ENCODE data around the gene LSM14A.

DNA sequence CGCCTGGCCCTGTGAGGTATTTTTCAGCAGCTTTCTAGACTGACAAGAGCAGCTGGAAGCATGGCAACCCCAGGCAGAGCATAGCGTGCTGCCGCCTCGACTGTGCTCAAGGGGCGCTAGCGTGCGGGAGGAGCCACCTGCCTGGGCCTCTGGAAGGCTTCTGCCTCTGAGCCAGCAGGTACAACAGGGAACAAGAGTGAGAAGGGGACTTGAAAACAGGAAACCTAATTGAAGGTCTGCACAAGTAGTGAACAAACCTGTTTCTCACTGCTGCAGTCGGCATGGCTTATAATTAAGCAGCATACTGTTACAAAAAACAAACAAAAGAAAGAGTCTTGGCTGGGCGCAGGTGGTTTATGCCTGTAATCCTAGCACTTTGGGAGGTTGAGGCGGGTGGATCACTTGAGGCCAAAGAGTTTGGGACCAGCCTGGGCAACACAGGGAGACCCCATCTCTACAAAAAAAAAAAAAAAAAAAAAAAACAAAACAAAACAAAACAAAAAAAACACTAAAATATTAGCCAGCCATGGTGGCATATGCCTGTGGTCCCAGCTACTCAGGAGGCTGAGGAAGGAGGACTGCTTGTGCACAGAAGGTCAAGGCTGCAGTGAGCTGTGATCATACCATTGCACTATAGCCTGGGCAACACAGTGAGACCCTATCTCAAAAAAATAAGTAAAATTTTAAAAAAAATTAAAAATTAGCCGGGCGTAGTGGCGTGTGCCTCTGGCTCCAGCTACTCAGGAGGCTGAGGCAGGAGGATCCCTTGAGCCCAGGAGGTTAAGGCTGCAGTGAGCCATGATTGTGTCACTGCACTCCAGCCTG lies 69.4 kb downstream of the LSM14A start:
- TF ChIP-seq, protein P1, sequence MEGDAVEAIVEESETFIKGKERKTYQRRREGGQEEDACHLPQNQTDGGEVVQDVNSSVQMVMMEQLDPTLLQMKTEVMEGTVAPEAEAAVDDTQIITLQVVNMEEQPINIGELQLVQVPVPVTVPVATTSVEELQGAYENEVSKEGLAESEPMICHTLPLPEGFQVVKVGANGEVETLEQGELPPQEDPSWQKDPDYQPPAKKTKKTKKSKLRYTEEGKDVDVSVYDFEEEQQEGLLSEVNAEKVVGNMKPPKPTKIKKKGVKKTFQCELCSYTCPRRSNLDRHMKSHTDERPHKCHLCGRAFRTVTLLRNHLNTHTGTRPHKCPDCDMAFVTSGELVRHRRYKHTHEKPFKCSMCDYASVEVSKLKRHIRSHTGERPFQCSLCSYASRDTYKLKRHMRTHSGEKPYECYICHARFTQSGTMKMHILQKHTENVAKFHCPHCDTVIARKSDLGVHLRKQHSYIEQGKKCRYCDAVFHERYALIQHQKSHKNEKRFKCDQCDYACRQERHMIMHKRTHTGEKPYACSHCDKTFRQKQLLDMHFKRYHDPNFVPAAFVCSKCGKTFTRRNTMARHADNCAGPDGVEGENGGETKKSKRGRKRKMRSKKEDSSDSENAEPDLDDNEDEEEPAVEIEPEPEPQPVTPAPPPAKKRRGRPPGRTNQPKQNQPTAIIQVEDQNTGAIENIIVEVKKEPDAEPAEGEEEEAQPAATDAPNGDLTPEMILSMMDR (IDR thresholded peaks at IDR 0.05): peak in 4 of 6 experiments; percentile 28 to 68 (median 60)
- no peak for TF ChIP-seq POLR2A (IDR thresholded peaks at IDR 0.05)

Data from Peyer's patch (tissue), 4 donors.